Amygdala (tissue), 56 donors: Measurements from ENCODE around the gene SLC24A5.
A peak's percentile ranks its signal among the peaks of the same experiment; 100 is the strongest.

Experiments
- DNase-seq, 56 donors: peaks; one replicate each; lab custom pipeline; 2025; lab: John Stamatoyannopoulos, UW

Gene SLC24A5

GRCh38 chr15:48185529-48185928 is 64.7 kb downstream of the SLC24A5 start:
- no peak for DNase-seq

- no peak for DNase-seq
These were observed 65.5 kb downstream of the SLC24A5 start for GRCh38 chr15:48186271-48186670.

- peak in 39 of 56 donors; percentile 0 to 66 (median 12) for DNase-seq
These were observed 70.3 kb downstream of the SLC24A5 start for GRCh38 chr15:48190932-48191573.

GRCh38 chr15:48191574-48192225 is 70.9 kb downstream of the SLC24A5 start, which contains the start of gene CTXN2:
Gene CTXN2, plus strand, starts transcription at chr15:48191665. Its CDS starts 9,636 bp downstream, at chr15:48201301.
- peak in 38 of 56 donors; percentile 2 to 70 (median 18) for DNase-seq
